ENCODE measurements around the gene TTC39C.

- TF ChIP-seq CTCF (IDR thresholded peaks at IDR 0.05) (no peak), POLR2A (IDR thresholded peaks at IDR 0.05) (no peak)
Measured at GRCh38 chr18:24095976-24096375, 81.4 kb downstream of the TTC39C start.

Data from thyroid gland (tissue), 4 donors.